HCT116 (cell line): ENCODE data around the gene ZBTB16.

Experiments used
- CTCF ChIP-seq, 3 experiments: fragments of 200-600 bp in 1 of 3; sonication (generic) in 1 of 3; IDR thresholded peaks in 2 of 3; conservative IDR thresholded peaks in 1 of 3; 2 replicates each; pipeline ENCODE4 v1.5.1; 2012 to 2017; ENCODE audit warnings: low read depth in 2 of 3, low read length in 2 of 3, antibody characterized with exemption in 1 of 3, borderline replicate concordance in 1 of 3, control low read depth in 1 of 3, mild to moderate bottlenecking in 1 of 3, mixed read lengths in 1 of 3, mixed run types in 1 of 3, moderate library complexity in 1 of 3; ENCODE audit not compliant: insufficient read depth in 1 of 3
- EZH2 ChIP-seq: fragments of 200-600 bp; sonication (generic); IDR thresholded peaks from 2 replicates; pipeline ENCODE4 v1.6.1; 2017; ENCODE audit warnings: antibody characterized with exemption, mixed run types
- POLR2A ChIP-seq: IDR thresholded peaks from 2 replicates; pipeline ENCODE4 v1.7.0; 2011; ENCODE audit warnings: borderline replicate concordance; ENCODE audit not compliant: insufficient read depth, insufficient read length; ENCODE audit errors: extremely low read depth
- RAD21 ChIP-seq: IDR thresholded peaks from 2 replicates; pipeline ENCODE4 v1.6.1; 2012; ENCODE audit warnings: low read depth, mild to moderate bottlenecking
- REST ChIP-seq: IDR thresholded peaks from 2 replicates; pipeline ENCODE4 v1.6.1; 2012; ENCODE audit warnings: low read depth
- SP1 ChIP-seq: IDR thresholded peaks from 2 replicates; pipeline ENCODE4 v1.6.1; 2012; ENCODE audit warnings: low read depth

- TF ChIP-seq CTCF (IDR thresholded peaks at IDR 0.05 in 2 of 3, conservative IDR thresholded peaks at IDR 0.05 in 1 of 3; ENCODE audit: borderline replicate concordance in 1 of 3, insufficient read depth in 1 of 3, low read depth in 2 of 3, low read length in 2 of 3) (no peak), EZH2 (no peak), POLR2A (no peak), SP1 (no peak), RAD21 (no peak), REST (no peak)
Measured at GRCh38 chr11:114075344-114075610, 15.8 kb downstream of the ZBTB16 start.
